K562 (cell line): Measurements from ENCODE around the gene ZNRD2. TPM values are rescaled to one million over a fixed set of nuclear protein-coding genes. Genes with fewer than 3 reads are reported as not detected.

Source experiments
- CSDE1 ChIP-seq, 2 experiments: fragments of 450-650 bp; IDR thresholded peaks; 2 replicates each; pipeline ENCODE4 v1.6.1; 2016; ENCODE audit warnings: mild to moderate bottlenecking in 1 of 2
- GABPA ChIP-seq: fragments of 200-800 bp; sonication (Bioruptor generic); conservative IDR thresholded peaks from 2 replicates; pipeline ENCODE4 v1.6.1; 2016; ENCODE audit warnings: low read depth, missing genetic modification characterization, missing compliant biosample characterization
- HSF4 ChIP-seq: fragments of 250-450 bp; sonication (Bioruptor Pico); IDR thresholded peaks from 2 replicates; pipeline ENCODE4 v2.1.2; 2022; ENCODE audit warnings: mild to moderate bottlenecking, moderate library complexity, borderline replicate concordance
- NRF1 ChIP-seq, 2 experiments: fragments of 450-650 bp; IDR thresholded peaks in 1 of 2; conservative IDR thresholded peaks in 1 of 2; 2 replicates each; pipeline ENCODE4 v1.6.1; 2014; ENCODE audit warnings: mild to moderate bottlenecking in 2 of 2
- POLR2AphosphoS2 ChIP-seq: IDR thresholded peaks from 2 replicates; pipeline ENCODE4 v1.6.1; 2012; ENCODE audit warnings: low read length, improper control_type of control experiment
- SIX5 ChIP-seq, 2 experiments: IDR thresholded peaks; 2 replicates each; pipeline ENCODE4 v1.6.1; 2011; ENCODE audit warnings: low read length in 2 of 2, borderline replicate concordance in 1 of 2, low read depth in 1 of 2, mild to moderate bottlenecking in 1 of 2, moderate library complexity in 1 of 2; ENCODE audit not compliant: insufficient read depth in 1 of 2
- SRF ChIP-seq, 2 experiments: fragments of 250-450, 450-650 bp in 1 of 2; sonication (Bioruptor Pico) in 1 of 2; sonication (generic) in 1 of 2; formaldehyde crosslinking; IDR thresholded peaks; 2 replicates each; pipeline versions ENCODE4 v1.5.0 to v1.5.1; 2020 to 2022; ENCODE audit warnings: mild to moderate bottlenecking in 1 of 2, missing genetic modification reagents in 1 of 2
- ZBTB17 ChIP-seq: fragments of 450-650 bp; formaldehyde crosslinking; IDR thresholded peaks from 2 replicates; pipeline ENCODE4 v1.4.0; 2020; ENCODE audit warnings: mild to moderate bottlenecking
- polyA plus RNA-seq, 8 experiments: library from polyadenylated mRNA; depleted of rRNA in 4 of 8; stranded (reverse) in 5 of 8; unstranded in 3 of 8; fragments of >200 nt; fragmentation: Nextera tagmentation in 2 of 8; fragmentation: Illumina TruSeq in 1 of 8; extraction: Ambion mirVana in 2 of 8; extraction: Trizol in 1 of 8; gene quantifications; 2 replicates each; pipeline versions ENCODE4 v1.2.1 to v1.2.3, GENCODE V29; 2011 to 2014; ENCODE audit warnings: inconsistent platforms in 1 of 8, missing spikeins in 1 of 8
- total RNA-seq, 7 experiments: library from RNA; depleted of rRNA in 6 of 7; stranded (reverse); fragments of >200 nt in 6 of 7; fragmentation: Illumina TruSeq in 2 of 7; extraction: Trizol in 2 of 7; gene quantifications; 2 replicates each; pipeline versions ENCODE4 v1.2.1 to v1.2.3, GENCODE V29; 2011 to 2021; ENCODE audit warnings: low replicate concordance in 1 of 7
- TF ChIP-seq, protein P1 (sequence below): fragments of 200-800 bp; sonication (Bioruptor generic); IDR thresholded peaks from 2 replicates; pipeline ENCODE4 v1.6.1; 2016; ENCODE audit warnings: missing genetic modification characterization, missing compliant biosample characterization
- TF ChIP-seq, protein P2 (sequence below): fragments of 250-450 bp; sonication (Bioruptor Pico); IDR thresholded peaks from 2 replicates; pipeline ENCODE4 v1.4.0; 2020; ENCODE audit warnings: mild to moderate bottlenecking, moderate library complexity, borderline replicate concordance
- TF ChIP-seq, protein P3 (sequence below): fragments of 250-450 bp; sonication (Bioruptor Pico); IDR thresholded peaks from 2 replicates; pipeline ENCODE4 v1.4.0; 2020
- TF ChIP-seq, protein P4 (sequence below): fragments of 250-450 bp; sonication (Bioruptor Pico); IDR thresholded peaks from 2 replicates; pipeline ENCODE4 v1.4.0; 2020; ENCODE audit warnings: mild to moderate bottlenecking

Gene ZNRD2
- total and polyA plus RNA-seq, 9 of the 15 experiments (the other 6 are each of a cell fraction or from before 2014, with no cell fraction given) = 13.4 to 129 (median 60.4) TPM

DNA sequence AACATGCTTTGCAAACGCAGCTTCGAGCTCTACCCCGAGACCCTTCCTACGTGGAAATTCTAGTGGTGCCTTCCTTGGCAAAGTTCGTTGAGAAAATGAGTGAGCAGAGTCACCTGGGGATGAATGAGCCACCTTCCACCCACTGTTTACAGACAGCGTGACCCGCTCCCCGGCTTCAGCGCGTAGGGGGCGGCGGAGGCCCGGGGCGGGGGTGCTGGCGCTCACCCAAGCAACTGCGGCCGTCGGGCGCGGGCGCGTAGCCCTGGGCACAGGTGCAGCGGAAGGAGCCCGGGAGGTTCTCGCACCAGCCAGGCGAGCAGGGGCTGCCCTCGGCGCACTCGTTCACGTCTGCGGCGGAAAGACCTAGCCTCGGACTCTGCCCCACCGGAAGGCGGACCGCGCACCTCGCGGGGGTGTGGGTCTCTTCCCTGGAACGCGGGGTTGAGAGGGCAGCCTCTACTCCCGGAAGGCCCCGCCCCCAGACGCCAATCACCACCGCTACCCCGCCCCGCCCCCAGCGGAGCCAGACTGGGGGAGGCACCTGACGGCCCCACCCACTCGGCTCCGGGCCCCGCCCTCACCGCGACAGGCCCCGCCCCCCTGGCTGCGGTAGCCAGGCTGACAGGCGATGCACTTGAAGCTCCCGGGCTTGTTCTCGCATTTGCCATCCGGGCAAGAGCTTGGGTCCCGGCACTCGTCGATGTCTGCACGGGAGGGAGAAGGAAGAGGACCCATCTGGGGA is 23.9 kb upstream of the ZNRD2 start (continued):
- TF ChIP-seq, protein P1, sequence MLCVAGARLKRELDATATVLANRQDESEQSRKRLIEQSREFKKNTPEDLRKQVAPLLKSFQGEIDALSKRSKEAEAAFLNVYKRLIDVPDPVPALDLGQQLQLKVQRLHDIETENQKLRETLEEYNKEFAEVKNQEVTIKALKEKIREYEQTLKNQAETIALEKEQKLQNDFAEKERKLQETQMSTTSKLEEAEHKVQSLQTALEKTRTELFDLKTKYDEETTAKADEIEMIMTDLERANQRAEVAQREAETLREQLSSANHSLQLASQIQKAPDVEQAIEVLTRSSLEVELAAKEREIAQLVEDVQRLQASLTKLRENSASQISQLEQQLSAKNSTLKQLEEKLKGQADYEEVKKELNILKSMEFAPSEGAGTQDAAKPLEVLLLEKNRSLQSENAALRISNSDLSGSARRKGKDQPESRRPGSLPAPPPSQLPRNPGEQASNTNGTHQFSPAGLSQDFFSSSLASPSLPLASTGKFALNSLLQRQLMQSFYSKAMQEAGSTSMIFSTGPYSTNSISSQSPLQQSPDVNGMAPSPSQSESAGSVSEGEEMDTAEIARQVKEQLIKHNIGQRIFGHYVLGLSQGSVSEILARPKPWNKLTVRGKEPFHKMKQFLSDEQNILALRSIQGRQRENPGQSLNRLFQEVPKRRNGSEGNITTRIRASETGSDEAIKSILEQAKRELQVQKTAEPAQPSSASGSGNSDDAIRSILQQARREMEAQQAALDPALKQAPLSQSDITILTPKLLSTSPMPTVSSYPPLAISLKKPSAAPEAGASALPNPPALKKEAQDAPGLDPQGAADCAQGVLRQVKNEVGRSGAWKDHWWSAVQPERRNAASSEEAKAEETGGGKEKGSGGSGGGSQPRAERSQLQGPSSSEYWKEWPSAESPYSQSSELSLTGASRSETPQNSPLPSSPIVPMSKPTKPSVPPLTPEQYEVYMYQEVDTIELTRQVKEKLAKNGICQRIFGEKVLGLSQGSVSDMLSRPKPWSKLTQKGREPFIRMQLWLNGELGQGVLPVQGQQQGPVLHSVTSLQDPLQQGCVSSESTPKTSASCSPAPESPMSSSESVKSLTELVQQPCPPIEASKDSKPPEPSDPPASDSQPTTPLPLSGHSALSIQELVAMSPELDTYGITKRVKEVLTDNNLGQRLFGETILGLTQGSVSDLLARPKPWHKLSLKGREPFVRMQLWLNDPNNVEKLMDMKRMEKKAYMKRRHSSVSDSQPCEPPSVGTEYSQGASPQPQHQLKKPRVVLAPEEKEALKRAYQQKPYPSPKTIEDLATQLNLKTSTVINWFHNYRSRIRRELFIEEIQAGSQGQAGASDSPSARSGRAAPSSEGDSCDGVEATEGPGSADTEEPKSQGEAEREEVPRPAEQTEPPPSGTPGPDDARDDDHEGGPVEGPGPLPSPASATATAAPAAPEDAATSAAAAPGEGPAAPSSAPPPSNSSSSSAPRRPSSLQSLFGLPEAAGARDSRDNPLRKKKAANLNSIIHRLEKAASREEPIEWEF (CRISPR knock-in tag) = no peak
- TF ChIP-seq NRF1 (conservative IDR thresholded peaks at IDR 0.05 in 1 of 2, IDR thresholded peaks at IDR 0.05 in 1 of 2) (peak; percentile 35 to 44; a peak in 3 of 4 replicates), SRF (CRISPR knock-in tag; IDR thresholded peaks at IDR 0.05) (peak in 1 of 2 experiments; percentile 29; a peak in 1 of 4 replicates), CSDE1 (IDR thresholded peaks at IDR 0.05) (no peak), SIX5 (IDR thresholded peaks at IDR 0.05; ENCODE audit: borderline replicate concordance in 1 of 2, insufficient read depth in 1 of 2, low read depth in 1 of 2, low read length in 2 of 2) (no peak), POLR2AphosphoS2 (no peak), HSF4 (CRISPR knock-in tag) (no peak), ZBTB17 (CRISPR knock-in tag) (no peak), GABPA (tag) (peak; percentile 82)
- TF ChIP-seq, protein P2, sequence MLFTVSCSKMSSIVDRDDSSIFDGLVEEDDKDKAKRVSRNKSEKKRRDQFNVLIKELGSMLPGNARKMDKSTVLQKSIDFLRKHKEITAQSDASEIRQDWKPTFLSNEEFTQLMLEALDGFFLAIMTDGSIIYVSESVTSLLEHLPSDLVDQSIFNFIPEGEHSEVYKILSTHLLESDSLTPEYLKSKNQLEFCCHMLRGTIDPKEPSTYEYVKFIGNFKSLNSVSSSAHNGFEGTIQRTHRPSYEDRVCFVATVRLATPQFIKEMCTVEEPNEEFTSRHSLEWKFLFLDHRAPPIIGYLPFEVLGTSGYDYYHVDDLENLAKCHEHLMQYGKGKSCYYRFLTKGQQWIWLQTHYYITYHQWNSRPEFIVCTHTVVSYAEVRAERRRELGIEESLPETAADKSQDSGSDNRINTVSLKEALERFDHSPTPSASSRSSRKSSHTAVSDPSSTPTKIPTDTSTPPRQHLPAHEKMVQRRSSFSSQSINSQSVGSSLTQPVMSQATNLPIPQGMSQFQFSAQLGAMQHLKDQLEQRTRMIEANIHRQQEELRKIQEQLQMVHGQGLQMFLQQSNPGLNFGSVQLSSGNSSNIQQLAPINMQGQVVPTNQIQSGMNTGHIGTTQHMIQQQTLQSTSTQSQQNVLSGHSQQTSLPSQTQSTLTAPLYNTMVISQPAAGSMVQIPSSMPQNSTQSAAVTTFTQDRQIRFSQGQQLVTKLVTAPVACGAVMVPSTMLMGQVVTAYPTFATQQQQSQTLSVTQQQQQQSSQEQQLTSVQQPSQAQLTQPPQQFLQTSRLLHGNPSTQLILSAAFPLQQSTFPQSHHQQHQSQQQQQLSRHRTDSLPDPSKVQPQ = no peak
- TF ChIP-seq, protein P3, sequence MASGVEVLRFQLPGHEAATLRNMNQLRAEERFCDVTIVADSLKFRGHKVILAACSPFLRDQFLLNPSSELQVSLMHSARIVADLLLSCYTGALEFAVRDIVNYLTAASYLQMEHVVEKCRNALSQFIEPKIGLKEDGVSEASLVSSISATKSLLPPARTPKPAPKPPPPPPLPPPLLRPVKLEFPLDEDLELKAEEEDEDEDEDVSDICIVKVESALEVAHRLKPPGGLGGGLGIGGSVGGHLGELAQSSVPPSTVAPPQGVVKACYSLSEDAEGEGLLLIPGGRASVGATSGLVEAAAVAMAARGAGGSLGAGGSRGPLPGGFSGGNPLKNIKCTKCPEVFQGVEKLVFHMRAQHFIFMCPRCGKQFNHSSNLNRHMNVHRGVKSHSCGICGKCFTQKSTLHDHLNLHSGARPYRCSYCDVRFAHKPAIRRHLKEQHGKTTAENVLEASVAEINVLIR (CRISPR knock-in tag) = no peak
- TF ChIP-seq, protein P4, sequence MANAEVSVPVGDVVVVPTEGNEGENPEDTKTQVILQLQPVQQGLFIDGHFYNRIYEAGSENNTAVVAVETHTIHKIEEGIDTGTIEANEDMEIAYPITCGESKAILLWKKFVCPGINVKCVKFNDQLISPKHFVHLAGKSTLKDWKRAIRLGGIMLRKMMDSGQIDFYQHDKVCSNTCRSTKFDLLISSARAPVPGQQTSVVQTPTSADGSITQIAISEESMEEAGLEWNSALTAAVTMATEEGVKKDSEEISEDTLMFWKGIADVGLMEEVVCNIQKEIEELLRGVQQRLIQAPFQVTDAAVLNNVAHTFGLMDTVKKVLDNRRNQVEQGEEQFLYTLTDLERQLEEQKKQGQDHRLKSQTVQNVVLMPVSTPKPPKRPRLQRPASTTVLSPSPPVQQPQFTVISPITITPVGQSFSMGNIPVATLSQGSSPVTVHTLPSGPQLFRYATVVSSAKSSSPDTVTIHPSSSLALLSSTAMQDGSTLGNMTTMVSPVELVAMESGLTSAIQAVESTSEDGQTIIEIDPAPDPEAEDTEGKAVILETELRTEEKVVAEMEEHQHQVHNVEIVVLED (CRISPR knock-in tag) = 0 out of 2 replicates have a peak, but pooled peaks have one; percentile 7
